ENCODE data around the gene ITIH4.

The ITIH4 gene

GRCh38 chr3:52788890-52789745 is 41.4 kb downstream of the ITIH4 start:
- no peaks in the 10 kb centered on the region for H4K20me1 ChIP-seq (ENCODE audit: control insufficient read depth, insufficient read depth, low read depth, low read length)
- H3K27ac ChIP-seq (ENCODE audit: low read depth, low read length), result no peak overlapping the region
- no peaks in the 10 kb centered on the region for H3F3A ChIP-seq (ENCODE audit: control insufficient read depth, insufficient read depth)
- no peaks in the 10 kb centered on the region for H3K27me3 ChIP-seq (ENCODE audit: control insufficient read depth, low read length)
- H3K36me3 ChIP-seq (ENCODE audit: control insufficient read depth, low read length), result no peaks in the 10 kb centered on the region
- no peak overlapping the region for H3K4me3 ChIP-seq (ENCODE audit: low read length)
- H3K9me2 ChIP-seq (replicated peaks; ENCODE audit: control insufficient read depth, low read length), result no peaks in the 10 kb centered on the region
- TF ChIP-seq EZH2phosphoT487 (IDR thresholded peaks at IDR 0.05; ENCODE audit: borderline replicate concordance, low read length) (no peak), CTCF (IDR thresholded peaks at IDR 0.05; ENCODE audit: low read depth, low read length, poor library complexity, severe bottlenecking) (no peak)
- no peaks in the 10 kb centered on the region for H3K9me3 ChIP-seq (ENCODE audit: control insufficient read depth, insufficient read depth, low read length)
- H3K4me1 ChIP-seq (ENCODE audit: control insufficient read depth, low read length), result no peaks in the 10 kb centered on the region
- no peak overlapping the region for H3K4me2 ChIP-seq (ENCODE audit: low read length)
- no peaks in the 10 kb centered on the region for H3K79me2 ChIP-seq (ENCODE audit: control insufficient read depth, low read length)

GRCh38 chr3:52787672-52788625 is 42.5 kb downstream of the ITIH4 start:
- no peaks in the 10 kb centered on the region for H3K79me2 ChIP-seq (ENCODE audit: control insufficient read depth, low read length)
- no peak overlapping the region for H3K27ac ChIP-seq (ENCODE audit: low read depth, low read length)
- no peaks in the 10 kb centered on the region for H3K9me2 ChIP-seq (replicated peaks; ENCODE audit: control insufficient read depth, low read length)
- H3K9me3 ChIP-seq (ENCODE audit: control insufficient read depth, insufficient read depth, low read length), result no peaks in the 10 kb centered on the region
- H3F3A ChIP-seq (ENCODE audit: control insufficient read depth, insufficient read depth), result no peaks in the 10 kb centered on the region
- no peaks in the 10 kb centered on the region for H3K4me1 ChIP-seq (ENCODE audit: control insufficient read depth, low read length)
- no peak overlapping the region for H3K4me2 ChIP-seq (ENCODE audit: low read length)
- no peaks in the 10 kb centered on the region for H4K20me1 ChIP-seq (ENCODE audit: control insufficient read depth, insufficient read depth, low read depth, low read length)
- H3K27me3 ChIP-seq (ENCODE audit: control insufficient read depth, low read length), result 0 out of 2 replicates have a peak, but pooled peaks cover under 1% of the 10 kb centered on the region
- TF ChIP-seq EZH2phosphoT487 (IDR thresholded peaks at IDR 0.05; ENCODE audit: borderline replicate concordance, low read length), result no peak
- no peak for TF ChIP-seq CTCF (IDR thresholded peaks at IDR 0.05; ENCODE audit: low read depth, low read length, poor library complexity, severe bottlenecking)
- H3K36me3 ChIP-seq (ENCODE audit: control insufficient read depth, low read length), result no peaks in the 10 kb centered on the region
- H3K4me3 ChIP-seq (ENCODE audit: low read length), result no peak overlapping the region

GRCh38 chr3:52787246-52787645 is 43.2 kb downstream of the ITIH4 start:
- Histone ChIP-seq H3K9me2 (replicated peaks; ENCODE audit: control insufficient read depth, low read length) (no peaks in the 10 kb centered on the region), H3K4me2 (ENCODE audit: low read length) (no peak overlapping the region), H3K79me2 (ENCODE audit: control insufficient read depth, low read length) (no peaks in the 10 kb centered on the region), H4K20me1 (ENCODE audit: control insufficient read depth, insufficient read depth, low read depth, low read length) (no peaks in the 10 kb centered on the region), H3K9me3 (ENCODE audit: control insufficient read depth, insufficient read depth, low read length) (no peaks in the 10 kb centered on the region), H3K4me1 (ENCODE audit: control insufficient read depth, low read length) (no peaks in the 10 kb centered on the region), H3K36me3 (ENCODE audit: control insufficient read depth, low read length) (no peaks in the 10 kb centered on the region), H3K4me3 (ENCODE audit: low read length) (no peak overlapping the region), H3F3A (ENCODE audit: control insufficient read depth, insufficient read depth) (no peaks in the 10 kb centered on the region), H3K27me3 (ENCODE audit: control insufficient read depth, low read length) (0 out of 2 replicates have a peak, but pooled peaks cover 6% of the 10 kb centered on the region), H3K27ac (ENCODE audit: low read depth, low read length) (no peak overlapping the region)
- no peak for TF ChIP-seq EZH2phosphoT487 (IDR thresholded peaks at IDR 0.05; ENCODE audit: borderline replicate concordance, low read length)

Measured in DOHH2 (cell line).